GM12878 (cell line): ENCODE results near the gene SPATA46. TPM values are rescaled to one million over a fixed set of nuclear protein-coding genes. Genes with fewer than 3 reads are reported as not detected.

Source experiments
- ATAC-seq: fragments of 200-7000 bp; cut with Tn5 transposase; 3 replicates; pipeline ENCODE4 v1.9.1; 2020; ENCODE audit warnings: mild to moderate bottlenecking, moderate library complexity
- BruUV-seq: library from RNA; stranded (reverse); fragments of 400-500 nt; replicated peaks from 2 replicates; lab custom pipeline; 2021; lab: Mats Ljungman, UMichigan
- CTCF ChIA-PET: fragments of 300-600 bp; sonication (Branson Sonifier 250); formaldehyde crosslinking; extraction: SDS; loops from one replicate; lab custom pipeline; 2021; ENCODE audit warnings: inconsistent platforms; lab: Yijun Ruan, JAX
- POLR2A ChIA-PET: fragments of 350-600 bp; formaldehyde crosslinking; extraction: SDS; loops from one replicate; lab custom pipeline; 2021; ENCODE audit warnings: inconsistent platforms; lab: Charles Lee
- RAD21 ChIA-PET: fragments of 300-600 bp; sonication (Branson Sonifier 250); formaldehyde crosslinking; loops from one replicate; lab custom pipeline; 2023; ENCODE audit warnings: antibody characterized with exemption; ENCODE audit not compliant: unreplicated experiment; lab: Charles Lee
- SMC1A ChIA-PET: fragments of 300-600 bp; sonication (Branson Sonifier 250); formaldehyde crosslinking; loops from one replicate; lab custom pipeline; 2023; ENCODE audit not compliant: unreplicated experiment, uncharacterized antibody; lab: Charles Lee
- DNase-seq: peaks from one replicate; pipeline ENCODE4 v3.0.0-alpha.2; 2011; ENCODE audit warnings: low read depth, low spot score
- FAIRE-seq: peaks from 3 replicates; lab custom pipeline; 2011; peaks lifted over from hg19 to GRCh38; lab: Jason Lieb, UNC
- H2AFZ ChIP-seq: 2 replicates; pipeline ENCODE4 v1.6.0; 2011; ENCODE audit warnings: low read depth, low read length, control low read depth; ENCODE audit not compliant: control insufficient read depth
- H3K27ac ChIP-seq: 2 replicates; pipeline ENCODE4 v1.5.1; 2011; ENCODE audit warnings: control low read depth; ENCODE audit not compliant: control insufficient read depth, insufficient read depth
- H3K27me3 ChIP-seq, 2 experiments: replicated peaks in 1 of 2; 2 replicates each; pipeline versions ENCODE4 v1.6.0 to v1.6.1; 2011; ENCODE audit warnings: low read length in 1 of 2; ENCODE audit not compliant: control insufficient read depth in 2 of 2, insufficient read depth in 2 of 2
- H3K36me3 ChIP-seq, 2 experiments: 2 replicates each; pipeline ENCODE4 v1.5.1; 2011; ENCODE audit warnings: low read length in 1 of 2; ENCODE audit not compliant: control insufficient read depth in 2 of 2, insufficient read depth in 2 of 2
- H3K4me1 ChIP-seq: 2 replicates; pipeline ENCODE4 v1.6.1; 2011; ENCODE audit warnings: mild to moderate bottlenecking, low read length, moderate library complexity, mixed read lengths; ENCODE audit not compliant: control insufficient read depth, insufficient read depth
- H3K4me2 ChIP-seq: 2 replicates; pipeline ENCODE4 v1.6.0; 2011; ENCODE audit warnings: control low read depth; ENCODE audit not compliant: control insufficient read depth, insufficient read depth
- H3K4me3 ChIP-seq: fragments of 200-600 bp; sonication (generic); 2 replicates; pipeline ENCODE4 v1.5.1; 2016
- H3K79me2 ChIP-seq: 2 replicates; pipeline ENCODE4 v1.6.0; 2011; ENCODE audit warnings: low read length; ENCODE audit not compliant: control insufficient read depth, insufficient read depth
- H3K9ac ChIP-seq: 2 replicates; pipeline ENCODE4 v1.8.0; 2011; ENCODE audit warnings: low read length, control low read depth, mixed read lengths; ENCODE audit not compliant: control insufficient read depth, insufficient read depth
- H3K9me3 ChIP-seq: replicated peaks from 3 replicates; pipeline ENCODE4 v1.5.1; 2011; ENCODE audit warnings: mild to moderate bottlenecking, low read length; ENCODE audit not compliant: control insufficient read depth, insufficient read depth
- H4K20me1 ChIP-seq: 2 replicates; pipeline ENCODE4 v1.6.0; 2011; ENCODE audit not compliant: control insufficient read depth, insufficient read depth
- CHD1 ChIP-seq: IDR thresholded peaks from 2 replicates; pipeline ENCODE4 v1.6.1; 2012; ENCODE audit warnings: low read depth, low read length, improper control_type of control experiment
- EP300 ChIP-seq, 2 experiments: fragments of 150-350 bp in 1 of 2; IDR thresholded peaks; 2 replicates each; pipeline ENCODE4 v1.6.1; 2011 to 2012; ENCODE audit warnings: low read depth in 2 of 2, low read length in 2 of 2, borderline replicate concordance in 1 of 2, improper control_type of control experiment in 1 of 2, inconsistent platforms in 1 of 2; ENCODE audit not compliant: control insufficient read depth in 1 of 2
- KDM1A ChIP-seq: fragments of 200-600 bp; sonication (generic); IDR thresholded peaks from 2 replicates; pipeline ENCODE4 v1.6.1; 2016; ENCODE audit warnings: borderline replicate concordance
- LARP7 ChIP-seq: fragments of 450-650 bp; IDR thresholded peaks from 2 replicates; pipeline ENCODE4 v1.6.1; 2017; ENCODE audit warnings: mild to moderate bottlenecking
- MXI1 ChIP-seq: fragments of 150-350 bp; IDR thresholded peaks from 2 replicates; pipeline ENCODE4 v1.6.1; 2011; ENCODE audit warnings: low read depth, mild to moderate bottlenecking, inconsistent platforms, low read length, improper control_type of control experiment
- NBN ChIP-seq: fragments of 450-650 bp; IDR thresholded peaks from 2 replicates; pipeline ENCODE4 v1.6.1; 2016
- NKRF ChIP-seq: fragments of 450-650 bp; conservative IDR thresholded peaks from 2 replicates; pipeline ENCODE4 v1.6.1; 2017; ENCODE audit warnings: mild to moderate bottlenecking, moderate library complexity
- ZBTB4 ChIP-seq: fragments of 450-650 bp; formaldehyde crosslinking; IDR thresholded peaks from 2 replicates; pipeline ENCODE4 v1.4.0; 2022; ENCODE audit warnings: mild to moderate bottlenecking, moderate library complexity
- WGBS: methylation state at CpG from one replicate; pipeline ENCODE4 v1.1.6; 2016; ENCODE audit warnings: low lambda C conversion rate; ENCODE audit not compliant: insufficient replicate concordance, insufficient coverage; ENCODE audit errors: missing lambda C conversion rate; 5-methylcytosine and 5-hydroxymethylcytosine counted together
- in situ Hi-C: fragments of 300-500 bp; cut with MboI; formaldehyde crosslinking; loops from 9 replicates; pipeline ENCODE4 v1.14.3; 2018; ENCODE audit warnings: mixed read lengths
- intact Hi-C: fragments of 100-400 bp; cut with micrococcal nuclease; formaldehyde crosslinking; loops from one replicate; pipeline ENCODE4 v1.14.2; 2022; ENCODE audit not compliant: unreplicated experiment
- polyA plus RNA-seq, 11 experiments: library from polyadenylated mRNA; depleted of rRNA in 4 of 11; unstranded in 6 of 11; stranded (reverse) in 5 of 11; fragments of >200 nt; fragmentation: Nextera tagmentation in 4 of 11; fragmentation: Illumina TruSeq in 1 of 11; extraction: Ambion mirVana in 4 of 11; extraction: Trizol in 1 of 11; gene quantifications; 1 replicate in 1 of 11; 2 replicates in 10 of 11; pipeline versions ENCODE4 v1.2.1 to v1.2.3, GENCODE V29; 2011 to 2016; ENCODE audit warnings: inconsistent platforms in 2 of 11, missing spikeins in 2 of 11, low read depth in 1 of 11
- total RNA-seq, 4 experiments: library from RNA; depleted of rRNA in 3 of 4; stranded (reverse); fragments of >200 nt in 3 of 4; fragmentation: Illumina TruSeq in 1 of 4; extraction: Trizol in 1 of 4; gene quantifications; 2 replicates each; pipeline versions ENCODE4 v1.2.1 to v1.2.3, GENCODE V29; 2013 to 2021
- TF ChIP-seq, protein P1 (sequence below): IDR thresholded peaks from 2 replicates; pipeline ENCODE4 v1.6.1; 2012; ENCODE audit warnings: improper control_type of control experiment, low read depth, low read length; ENCODE audit not compliant: insufficient replicate concordance

The SPATA46 gene
- total and polyA plus RNA-seq, 10 of the 15 experiments (the other 5 are each of a cell fraction or from before 2014, with no cell fraction given): not detected

GRCh38 chr1:162391790-162392563 is 15.3 kb upstream of the SPATA46 start:
- intact Hi-C loops (loop anchor here (1.0 to 5.0 kb wide), 3 partner anchors 35 to 336 kb away; no protein-coding TSS in a partner anchor), in situ Hi-C loops (loop anchor here (5.0 kb wide), 1 partner anchor 335 kb away; no protein-coding TSS in a partner anchor)
- Histone ChIP-seq H3K4me1 (0 out of 2 replicates have a peak, but pooled peaks cover 4% of the 10 kb centered on the region), H4K20me1 (no peaks in the 10 kb centered on the region), H3K9ac (no peak overlapping the region), H3K27me3 (peaks cover 0 to 5% of the 10 kb centered on the region in 2 experiments; a peak in 2 of 4 replicates), H3K36me3 (no peaks in the 10 kb centered on the region), H2AFZ (no peak overlapping the region), H3K4me2 (no peak overlapping the region), H3K27ac (no peak overlapping the region), H3K9me3 (no peaks in the 10 kb centered on the region), H3K4me3 (no peak overlapping the region), H3K79me2 (no peaks in the 10 kb centered on the region)
- CTCF ChIA-PET: interaction anchor here (0.6 to 6.9 kb wide), 14 partner anchors 12 to 644 kb away, joined by 3 to 126 read pairs (median 4); partner anchors contain the start of gene C1orf226
- no peak for DNase-seq
- ATAC-seq: peak; percentile 66
- FAIRE-seq: no peak
- BruUV-seq: no TSS peak
- RAD21 ChIA-PET: interaction anchor here (0.6 to 6.4 kb wide), 6 partner anchors 10 to 336 kb away, joined by 3 to 83 read pairs (median 5); no protein-coding TSS in a partner anchor
- SMC1A ChIA-PET: interaction anchor here (0.6 to 6.4 kb wide), 9 partner anchors 16 to 355 kb away, joined by 3 to 84 read pairs (median 6); no protein-coding TSS in a partner anchor
- POLR2A ChIA-PET: no interaction called here
- WGBS: 46% methylated on average over 4 of the region's 4 CpGs
- TF ChIP-seq LARP7 (no peak), MXI1 (no peak), CHD1 (no peak), EP300 (IDR thresholded peaks at IDR 0.05; ENCODE audit: borderline replicate concordance in 1 of 2, control insufficient read depth in 1 of 2, low read depth in 2 of 2, low read length in 2 of 2) (no peak), KDM1A (no peak), ZBTB4 (CRISPR knock-in tag) (no peak), NKRF (no peak), NBN (peak; percentile 40; the same call in 1 of the 2 replicates)
- TF ChIP-seq, protein P1, sequence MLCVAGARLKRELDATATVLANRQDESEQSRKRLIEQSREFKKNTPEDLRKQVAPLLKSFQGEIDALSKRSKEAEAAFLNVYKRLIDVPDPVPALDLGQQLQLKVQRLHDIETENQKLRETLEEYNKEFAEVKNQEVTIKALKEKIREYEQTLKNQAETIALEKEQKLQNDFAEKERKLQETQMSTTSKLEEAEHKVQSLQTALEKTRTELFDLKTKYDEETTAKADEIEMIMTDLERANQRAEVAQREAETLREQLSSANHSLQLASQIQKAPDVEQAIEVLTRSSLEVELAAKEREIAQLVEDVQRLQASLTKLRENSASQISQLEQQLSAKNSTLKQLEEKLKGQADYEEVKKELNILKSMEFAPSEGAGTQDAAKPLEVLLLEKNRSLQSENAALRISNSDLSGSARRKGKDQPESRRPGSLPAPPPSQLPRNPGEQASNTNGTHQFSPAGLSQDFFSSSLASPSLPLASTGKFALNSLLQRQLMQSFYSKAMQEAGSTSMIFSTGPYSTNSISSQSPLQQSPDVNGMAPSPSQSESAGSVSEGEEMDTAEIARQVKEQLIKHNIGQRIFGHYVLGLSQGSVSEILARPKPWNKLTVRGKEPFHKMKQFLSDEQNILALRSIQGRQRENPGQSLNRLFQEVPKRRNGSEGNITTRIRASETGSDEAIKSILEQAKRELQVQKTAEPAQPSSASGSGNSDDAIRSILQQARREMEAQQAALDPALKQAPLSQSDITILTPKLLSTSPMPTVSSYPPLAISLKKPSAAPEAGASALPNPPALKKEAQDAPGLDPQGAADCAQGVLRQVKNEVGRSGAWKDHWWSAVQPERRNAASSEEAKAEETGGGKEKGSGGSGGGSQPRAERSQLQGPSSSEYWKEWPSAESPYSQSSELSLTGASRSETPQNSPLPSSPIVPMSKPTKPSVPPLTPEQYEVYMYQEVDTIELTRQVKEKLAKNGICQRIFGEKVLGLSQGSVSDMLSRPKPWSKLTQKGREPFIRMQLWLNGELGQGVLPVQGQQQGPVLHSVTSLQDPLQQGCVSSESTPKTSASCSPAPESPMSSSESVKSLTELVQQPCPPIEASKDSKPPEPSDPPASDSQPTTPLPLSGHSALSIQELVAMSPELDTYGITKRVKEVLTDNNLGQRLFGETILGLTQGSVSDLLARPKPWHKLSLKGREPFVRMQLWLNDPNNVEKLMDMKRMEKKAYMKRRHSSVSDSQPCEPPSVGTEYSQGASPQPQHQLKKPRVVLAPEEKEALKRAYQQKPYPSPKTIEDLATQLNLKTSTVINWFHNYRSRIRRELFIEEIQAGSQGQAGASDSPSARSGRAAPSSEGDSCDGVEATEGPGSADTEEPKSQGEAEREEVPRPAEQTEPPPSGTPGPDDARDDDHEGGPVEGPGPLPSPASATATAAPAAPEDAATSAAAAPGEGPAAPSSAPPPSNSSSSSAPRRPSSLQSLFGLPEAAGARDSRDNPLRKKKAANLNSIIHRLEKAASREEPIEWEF: no peak
